Immature natural killer cell (primary cell): ENCODE data around the gene UBE2A. TPM values are rescaled to one million over a fixed set of nuclear protein-coding genes. Genes with fewer than 3 reads are reported as not detected.
A peak's percentile ranks its signal among the peaks of the same experiment; 100 is the strongest.

Source experiments
- DNase-seq, 3 donors: peaks; one replicate each; pipeline ENCODE4 v3.0.0; 2022; ENCODE audit warnings: mixed read lengths in 1 of 3
- H3K27ac Mint-ChIP-seq, 6 donors: one replicate each; pipeline ENCODE4 v1.8.0; 2020; ENCODE audit warnings: mixed read lengths in 6 of 6, mild to moderate bottlenecking in 5 of 6, inconsistent platforms in 4 of 6, moderate library complexity in 3 of 6
- H3K27me3 Mint-ChIP-seq, 3 donors: one replicate each; pipeline ENCODE4 v1.8.0; 2020 to 2021; ENCODE audit warnings: low read depth in 3 of 3, mild to moderate bottlenecking in 3 of 3, mixed read lengths in 3 of 3, moderate library complexity in 3 of 3, inconsistent platforms in 1 of 3
- H3K36me3 Mint-ChIP-seq, 3 donors: one replicate each; pipeline ENCODE4 v1.8.0; 2020; ENCODE audit warnings: mixed read lengths in 3 of 3, inconsistent platforms in 2 of 3, mild to moderate bottlenecking in 2 of 3
- H3K4me1 Mint-ChIP-seq, 2 donors: one replicate each; pipeline ENCODE4 v1.8.0; 2020; ENCODE audit warnings: inconsistent platforms in 2 of 2, mild to moderate bottlenecking in 2 of 2, mixed read lengths in 2 of 2, moderate library complexity in 1 of 2
- H3K4me3 Mint-ChIP-seq, 5 donors: one replicate each; pipeline ENCODE4 v1.8.0; 2020; ENCODE audit warnings: mild to moderate bottlenecking in 5 of 5, mixed read lengths in 5 of 5, inconsistent platforms in 3 of 5, moderate library complexity in 3 of 5
- H3K9me3 Mint-ChIP-seq, 6 donors: one replicate each; pipeline ENCODE4 v1.8.0; 2020; ENCODE audit warnings: mild to moderate bottlenecking in 6 of 6, mixed read lengths in 6 of 6, inconsistent platforms in 4 of 6, moderate library complexity in 3 of 6
- polyA plus RNA-seq, 3 donors: library from polyadenylated mRNA; unstranded; fragments of 300-500 nt; fragmentation: Illumina TruSeq; gene quantifications; one replicate each; pipeline ENCODE4 v1.2.3, GENCODE V29; 2021

The UBE2A gene
- polyA plus RNA-seq, 3 donors from 2014 or later = 72.8 to 96.1 (median 76.0) TPM

- Mint-ChIP-seq H3K36me3 (peaks cover 0 to 4% (median 0%) of the 10 kb centered on the region in 3 donors), H3K27me3 (peaks cover 0 to 4% (median 0%) of the 10 kb centered on the region in 3 donors), H3K27ac (peak overlapping the region in 1 of 6 donors; percentile 2), H3K4me1 (no peaks in the 10 kb centered on the region), H3K4me3 (no peak overlapping the region), H3K9me3 (no peaks in the 10 kb centered on the region)
- DNase-seq = no peak
These were observed 9.2 kb downstream of the UBE2A start for GRCh38 chrX:119583431-119584059.

- Mint-ChIP-seq H3K36me3 (peaks cover 0 to 12% (median 0%) of the 10 kb centered on the region in 3 donors), H3K9me3 (no peaks in the 10 kb centered on the region), H3K27me3 (peaks cover 0 to 5% (median 2%) of the 10 kb centered on the region in 3 donors), H3K4me1 (no peaks in the 10 kb centered on the region), H3K4me3 (no peak overlapping the region), H3K27ac (no peak overlapping the region)
- DNase-seq = no peak
These were observed 15.4 kb downstream of the UBE2A start for GRCh38 chrX:119589810-119590209.

- Mint-ChIP-seq H3K27me3 (peaks cover 4 to 10% (median 8%) of the 10 kb centered on the region in 3 donors), H3K36me3 (no peaks in the 10 kb centered on the region), H3K9me3 (no peaks in the 10 kb centered on the region), H3K27ac (no peak overlapping the region), H3K4me1 (peaks cover 18 to 21% of the 10 kb centered on the region in 2 donors), H3K4me3 (no peak overlapping the region)
- DNase-seq = no peak
These were observed 28.4 kb downstream of the UBE2A start for GRCh38 chrX:119602701-119603255.

DNA sequence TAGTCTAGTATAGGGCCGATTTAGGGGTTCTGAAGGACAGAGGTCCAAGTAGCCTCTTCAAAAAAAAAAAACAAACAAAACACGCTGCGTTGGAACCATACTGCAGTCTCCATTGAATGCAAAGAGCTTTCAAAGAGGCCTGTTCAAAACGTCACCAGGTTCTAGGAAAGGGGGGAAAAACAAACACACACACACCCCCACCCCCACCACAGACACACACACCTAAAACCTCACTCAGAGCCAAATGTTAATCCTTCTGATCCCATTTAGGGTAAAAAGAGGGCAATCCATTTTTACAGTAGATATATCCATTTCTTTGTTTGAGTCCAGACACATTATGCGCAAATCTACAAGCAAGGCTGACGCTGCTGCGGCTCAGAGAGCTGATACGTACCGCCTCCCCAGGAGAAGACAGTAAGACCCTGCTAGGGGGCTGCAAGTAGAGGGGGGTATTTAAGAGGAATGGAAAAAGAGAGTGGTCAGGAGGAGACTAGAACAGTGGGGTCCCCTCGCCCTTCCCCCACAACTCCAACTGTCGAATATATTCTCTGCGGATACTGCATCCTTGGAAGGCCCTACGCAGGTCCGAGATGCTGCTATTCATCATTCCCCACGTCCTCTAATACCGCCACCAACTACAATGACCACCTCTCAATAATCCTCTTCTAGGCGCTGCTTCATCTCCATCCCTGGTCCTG is 30.6 kb downstream of the UBE2A start:
- Mint-ChIP-seq H3K36me3 (no peaks in the 10 kb centered on the region), H3K27ac (peak overlapping the region; percentile 74 to 99 (median 90)), H3K4me1 (peaks cover 19 to 21% of the 10 kb centered on the region in 2 donors), H3K9me3 (no peaks in the 10 kb centered on the region), H3K27me3 (peaks cover 4 to 10% (median 8%) of the 10 kb centered on the region in 3 donors), H3K4me3 (peak overlapping the region; percentile 86 to 95 (median 95))
- no peak for DNase-seq

DNA sequence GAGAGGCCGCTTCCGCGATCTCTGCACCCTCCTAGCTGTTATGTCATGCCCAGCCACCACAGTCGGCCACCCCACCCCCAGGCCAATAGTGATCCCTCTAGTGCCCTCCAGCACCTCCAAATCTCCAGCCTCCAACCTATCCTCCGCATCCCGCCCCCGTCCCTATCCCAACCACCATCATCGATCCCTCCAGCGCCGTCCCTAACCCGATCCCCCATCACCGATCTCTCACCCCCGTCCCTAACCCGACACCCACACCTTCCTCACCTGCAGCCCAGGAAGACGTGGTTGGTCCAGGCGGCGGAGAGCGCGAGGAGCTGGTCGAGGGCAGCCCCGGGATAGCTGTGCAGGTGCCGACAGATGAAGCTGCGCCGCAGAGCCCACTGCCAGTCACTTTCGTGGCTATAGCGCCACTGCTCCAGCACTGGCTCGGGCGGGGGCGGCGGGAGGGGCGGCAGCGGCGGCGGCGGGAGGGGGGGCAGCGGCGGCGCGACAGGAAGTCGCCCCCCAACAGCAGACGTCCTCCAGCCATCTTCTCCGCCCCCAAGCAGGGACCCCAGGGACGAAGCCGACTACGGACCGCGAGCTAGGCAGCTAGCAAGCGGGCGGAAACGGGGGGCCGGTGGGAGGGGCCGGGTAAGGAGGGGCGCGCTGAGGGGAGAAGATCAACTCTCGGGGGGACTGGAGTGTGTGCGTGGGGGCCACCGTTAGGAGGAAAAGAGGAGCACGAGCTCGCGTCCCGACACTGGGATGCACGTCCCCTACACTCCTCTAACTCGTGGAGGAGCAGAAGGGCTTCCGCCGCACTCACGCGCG is 31.3 kb downstream of the UBE2A start:
- Mint-ChIP-seq H3K4me3 (peak overlapping the region; percentile 90 to 96 (median 95)), H3K9me3 (no peaks in the 10 kb centered on the region), H3K36me3 (no peaks in the 10 kb centered on the region), H3K27ac (peak overlapping the region; percentile 95 to 99 (median 99)), H3K27me3 (peaks cover 4 to 13% (median 8%) of the 10 kb centered on the region in 3 donors), H3K4me1 (peaks cover 22 to 26% of the 10 kb centered on the region in 2 donors)
- DNase-seq = peak; percentile 43 to 56 (median 55)

DNA sequence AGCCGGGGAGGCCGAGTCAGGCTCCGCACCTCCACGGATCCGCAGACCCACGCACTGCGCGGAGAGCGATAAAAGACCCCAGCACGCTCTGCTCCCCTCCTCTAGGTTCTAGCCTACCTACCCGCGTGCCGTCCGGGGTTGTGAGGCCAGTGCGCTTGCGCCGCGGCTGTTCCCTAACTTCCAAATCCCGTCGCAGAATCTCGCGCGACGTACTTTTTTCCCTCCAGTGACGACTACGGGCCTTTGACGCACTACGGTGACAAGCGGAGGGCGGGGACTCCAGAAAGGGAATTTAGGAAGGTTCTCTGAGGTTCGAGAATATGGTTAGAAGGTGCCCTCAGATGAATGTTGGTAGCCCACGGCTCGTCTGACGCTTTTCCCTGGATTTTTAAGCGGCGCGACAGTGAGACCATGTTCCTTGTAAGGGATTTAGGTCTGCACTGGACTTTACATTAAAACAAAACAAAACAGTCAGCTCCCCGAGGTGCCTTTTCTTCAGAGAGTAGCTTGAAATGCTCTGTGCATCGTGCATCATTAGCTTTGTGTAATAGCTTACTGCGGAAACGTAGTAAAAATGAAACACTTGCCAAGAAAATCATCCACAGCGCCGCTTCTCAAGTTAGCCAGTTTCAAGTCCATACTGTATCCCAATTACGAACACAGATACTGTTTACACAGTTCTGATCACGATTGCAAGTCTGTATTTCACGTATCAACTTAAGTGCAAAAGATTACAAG is 32.1 kb downstream of the UBE2A start, which contains the start of gene NKRF:
Gene NKRF (minus strand): TSS at position 145 of the 738 bp plus-strand sequence.
- H3K27me3 Mint-ChIP-seq = peaks cover 4 to 13% (median 8%) of the 10 kb centered on the region in 3 donors
- H3K27ac Mint-ChIP-seq = peak within 1 kb of the TSS; percentile 95 to 99 (median 99)
- H3K36me3 Mint-ChIP-seq = no peaks in the 10 kb centered on the region

DNA sequence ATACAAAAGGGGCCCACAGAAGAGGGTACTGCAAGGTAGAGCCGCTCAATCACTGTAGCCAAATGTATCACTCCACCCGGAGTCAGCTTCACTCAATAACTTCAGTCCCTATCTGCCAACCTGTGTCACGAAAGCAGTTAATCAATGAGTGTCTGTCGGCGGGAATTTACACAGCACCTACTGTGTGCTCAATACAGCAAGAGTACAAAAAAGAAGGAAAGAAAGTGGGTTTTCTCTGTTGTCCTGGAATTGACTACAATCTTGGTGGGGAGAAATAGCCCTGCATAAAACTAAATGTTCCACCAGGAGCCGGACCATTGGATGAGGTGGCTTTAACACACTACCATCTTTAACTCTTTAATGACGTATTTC is 32.6 kb downstream of the UBE2A start:
- H3K27ac Mint-ChIP-seq = peak overlapping the region; percentile 95 to 99 (median 99)
- no peaks in the 10 kb centered on the region for H3K9me3 Mint-ChIP-seq
- H3K36me3 Mint-ChIP-seq = no peaks in the 10 kb centered on the region
- H3K4me3 Mint-ChIP-seq = peak overlapping the region; percentile 90 to 96 (median 95)
- peaks cover 22 to 26% of the 10 kb centered on the region in 2 donors for H3K4me1 Mint-ChIP-seq
- no peak for DNase-seq
- H3K27me3 Mint-ChIP-seq = peaks cover 4 to 13% (median 8%) of the 10 kb centered on the region in 3 donors

More for the DNA sequence above, 32.1 kb downstream of the UBE2A start, which contains the start of gene NKRF:
- peak; percentile 86 to 90 (median 88) for DNase-seq
- H3K4me3 Mint-ChIP-seq = peak within 1 kb of the TSS; percentile 90 to 96 (median 95)
- H3K4me1 Mint-ChIP-seq = peaks cover 22 to 26% of the 10 kb centered on the region in 2 donors
- no peaks in the 10 kb centered on the region for H3K9me3 Mint-ChIP-seq

- H3K4me3 Mint-ChIP-seq = no peak overlapping the region
- H3K4me1 Mint-ChIP-seq = peaks cover 23 to 32% of the 10 kb centered on the region in 2 donors
- peaks cover 0 to 4% (median 0%) of the 10 kb centered on the region in 3 donors for H3K36me3 Mint-ChIP-seq
- peaks cover 0 to 4% (median 3%) of the 10 kb centered on the region in 3 donors for H3K27me3 Mint-ChIP-seq
- no peak for DNase-seq
- no peak overlapping the region for H3K27ac Mint-ChIP-seq
- H3K9me3 Mint-ChIP-seq = no peaks in the 10 kb centered on the region
These were observed 40.4 kb downstream of the UBE2A start for GRCh38 chrX:119614776-119615175.

DNA sequence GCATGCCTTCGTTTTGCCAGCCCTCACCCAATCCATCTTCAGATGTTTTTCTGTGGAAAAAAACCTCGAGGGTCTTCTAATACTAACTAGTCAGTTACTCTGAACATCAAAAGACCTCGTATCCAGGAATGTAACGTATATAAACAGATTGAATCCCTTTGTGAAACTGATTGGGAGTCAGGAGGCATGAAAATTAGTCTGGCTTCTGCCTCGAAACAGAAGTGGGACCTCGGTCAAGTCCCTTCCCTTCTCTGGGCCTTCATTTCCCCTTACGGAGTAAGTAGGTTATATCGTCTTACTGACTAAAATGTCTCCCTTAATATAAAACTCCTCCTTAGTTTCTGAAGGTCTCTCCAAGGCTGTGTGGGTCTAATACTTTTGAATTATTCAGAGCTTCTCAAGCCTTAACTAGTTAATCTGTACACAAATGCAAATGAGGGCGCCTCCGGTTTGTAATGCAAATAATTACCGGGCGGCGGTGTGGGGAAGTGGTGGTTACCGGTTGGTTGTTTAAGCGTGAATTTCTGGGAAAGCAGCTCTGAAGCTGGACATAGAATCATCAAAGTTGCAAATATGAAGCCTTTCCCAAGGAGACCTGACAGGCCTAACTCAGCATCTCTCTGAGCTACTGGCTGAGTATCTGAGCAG is 43.3 kb downstream of the UBE2A start:
- no peak for DNase-seq
- peak overlapping the region; percentile 20 to 80 (median 56) for H3K27ac Mint-ChIP-seq
- H3K36me3 Mint-ChIP-seq = peaks cover 0 to 4% (median 3%) of the 10 kb centered on the region in 3 donors
- no peaks in the 10 kb centered on the region for H3K9me3 Mint-ChIP-seq
- H3K4me3 Mint-ChIP-seq = no peak overlapping the region
- H3K4me1 Mint-ChIP-seq = peaks cover 19 to 27% of the 10 kb centered on the region in 2 donors
- H3K27me3 Mint-ChIP-seq = peaks cover 0 to 3% (median 3%) of the 10 kb centered on the region in 3 donors

DNA sequence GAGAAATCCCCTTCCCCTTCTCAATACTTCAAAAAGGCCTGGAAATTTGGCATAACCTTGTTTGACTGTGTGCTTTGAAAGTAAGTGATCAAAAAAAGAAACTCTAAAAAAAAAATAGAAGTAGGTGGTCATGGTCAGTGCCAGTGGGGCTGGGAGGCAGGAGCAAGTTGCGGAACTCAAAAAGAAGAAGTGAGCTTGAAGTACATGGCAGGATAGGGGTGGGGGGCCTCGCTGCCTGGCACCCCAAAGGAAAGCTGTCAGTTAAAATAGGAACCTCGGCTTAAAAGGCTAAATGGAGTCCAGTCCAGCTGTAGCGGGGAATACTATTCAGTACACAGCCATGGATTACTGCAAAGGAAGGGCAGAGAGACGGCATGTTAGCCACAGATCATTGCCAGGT is 44.1 kb downstream of the UBE2A start:
- peaks cover 0 to 3% (median 3%) of the 10 kb centered on the region in 3 donors for H3K27me3 Mint-ChIP-seq
- H3K36me3 Mint-ChIP-seq = peaks cover 0 to 7% (median 3%) of the 10 kb centered on the region in 3 donors
- no peak overlapping the region for H3K4me3 Mint-ChIP-seq
- no peaks in the 10 kb centered on the region for H3K9me3 Mint-ChIP-seq
- no peak for DNase-seq
- H3K4me1 Mint-ChIP-seq = peaks cover 19 to 27% of the 10 kb centered on the region in 2 donors
- peak overlapping the region; percentile 28 to 80 (median 58) for H3K27ac Mint-ChIP-seq

- H3K9me3 Mint-ChIP-seq = no peaks in the 10 kb centered on the region
- peak overlapping the region in 2 of 6 donors; percentile 32 to 37 for H3K27ac Mint-ChIP-seq
- peaks cover 9 to 10% of the 10 kb centered on the region in 2 donors for H3K4me1 Mint-ChIP-seq
- DNase-seq = no peak
- peaks cover 0 to 3% (median 0%) of the 10 kb centered on the region in 3 donors for H3K27me3 Mint-ChIP-seq
- peaks cover 0 to 19% (median 7%) of the 10 kb centered on the region in 3 donors for H3K36me3 Mint-ChIP-seq
- no peak overlapping the region for H3K4me3 Mint-ChIP-seq
These were observed 48.2 kb downstream of the UBE2A start for GRCh38 chrX:119622356-119623232.
